Heart right ventricle (tissue), 16 donors: ENCODE measurements around the gene MYCL. TPM values are rescaled to one million over a fixed set of nuclear protein-coding genes. Genes with fewer than 3 reads are reported as not detected.
A peak's percentile ranks its signal among the peaks of the same experiment; 100 is the strongest.

Experiments
- ATAC-seq, 8 donors: fragments of 200-7000 bp; cut with Tn5 transposase; one replicate each; pipeline ENCODE4 v1.9.1; 2020; ENCODE audit warnings: mild to moderate bottlenecking in 8 of 8, moderate library complexity in 8 of 8, moderate number of reproducible peaks in 1 of 8
- DNase-seq, 2 donors: peaks; one replicate each; pipeline ENCODE4 v3.0.0-alpha.2; 2020
- H3K27ac ChIP-seq, 10 donors: fragments of 200-600 bp; sonication (generic) in 2 of 10; one replicate each; pipeline versions ENCODE4 v1.5.0 to v1.8.0; 2020 to 2022; ENCODE audit warnings: mild to moderate bottlenecking in 3 of 10
- H3K27me3 ChIP-seq, 7 donors: fragments of 200-600 bp; one replicate each; pipeline ENCODE4 v1.8.0; 2021 to 2022; ENCODE audit warnings: mild to moderate bottlenecking in 2 of 7
- H3K36me3 ChIP-seq, 9 donors: fragments of 200-600 bp; sonication (generic) in 1 of 9; one replicate each; pipeline versions ENCODE4 v1.5.0 to v1.8.0; 2020 to 2022; ENCODE audit warnings: mild to moderate bottlenecking in 2 of 9
- H3K4me1 ChIP-seq, 9 donors: fragments of 200-600 bp; sonication (generic) in 1 of 9; one replicate each; pipeline versions ENCODE4 v1.5.0 to v1.8.0; 2020 to 2022; ENCODE audit warnings: mild to moderate bottlenecking in 4 of 9
- H3K4me3 ChIP-seq, 10 donors: fragments of 200-600 bp; sonication (generic) in 2 of 10; one replicate each; pipeline versions ENCODE4 v1.5.0 to v1.8.0; 2020 to 2022; ENCODE audit warnings: mild to moderate bottlenecking in 7 of 10, moderate library complexity in 2 of 10
- H3K9me3 ChIP-seq, 11 donors: fragments of 200-600 bp in 10 of 11; sonication (generic) in 2 of 11; one replicate each; pipeline versions ENCODE4 v1.5.0 to v1.8.0; 2013 to 2022; ENCODE audit warnings: mild to moderate bottlenecking in 2 of 11, control low read depth in 1 of 11, moderate library complexity in 1 of 11
- WGBS, 2 donors: extraction: QIAGEN DNeasy Blood & Tissue Kit; methylation state at CpG; one replicate each; pipeline ENCODE4 v1.1.7; 2013; ENCODE audit warnings: inconsistent platforms in 1 of 2; 5-methylcytosine and 5-hydroxymethylcytosine counted together
- intact Hi-C, 10 donors: fragments of 100-400 bp; cut with DNase I; formaldehyde crosslinking; loops; one replicate each; pipeline versions ENCODE4 v1.11.1 to v1.14.2; 2022
- polyA plus RNA-seq, 2 donors: library from polyadenylated mRNA; stranded (reverse); fragments of 200-250 nt; gene quantifications; one replicate each; pipeline ENCODE4 v1.2.3, GENCODE V29; 2013
- total RNA-seq, 10 donors: library from RNA; stranded (reverse); fragmentation: NEBNext Ultra II Directional in 3 of 10; extraction: Animal tissue kit (Norgen Biotek cat#: 25700) in 3 of 10; gene quantifications; one replicate each; pipeline versions ENCODE4 v1.2.1 to v1.2.4, GENCODE V29; 2021 to 2023
- TF ChIP-seq, protein P1 (sequence below), 9 donors: fragments of 200-600 bp; sonication (generic) in 2 of 9; IDR thresholded peaks; one replicate each; pipeline versions ENCODE4 v1.5.0 to v1.8.0; 2021 to 2022; ENCODE audit warnings: antibody characterized with exemption in 9 of 9, mild to moderate bottlenecking in 5 of 9, moderate library complexity in 1 of 9
- donor health status: Arrhythmogenic right ventricular cardiomyopathy.
- donor health status: ischemic (EF 13 %, LVEDD 7.1; RV severe dilation, severe dysfunction).
- donor health status: healthy with polysubstance abuse.
- donor health status: DM: no; HTN: yes; CAD: no.
- donor health status: DM: no; HTN: no; CAD: no.
- donor health status: ischemic (EF 25% LVEDD 6.9; RV normal size, moderate dysfunction).
- donor health status: ischemic (EF 25% LVEDD 5.7; RV mildly dilated, moderate dysfunction).
- donor health status: healthy.
- donor health status: DM: yes; HTN: yes; CAD: no.
- donor health status: Ischemic cardiomyopathy.
- donor health status: ischemic (EF 35%, LVEDD 5.7; RV mildly dilated, moderate dysfunction).
- donor health status: nonischemic (EF 11% LVEDD 7.7; RV severe dilation, severe dysfunction).
- donor health status: DM: yes; HTN: yes; CAD: no.
- donor health status: PGD.
- donor health status: ischemic (EF 29% LVEDD 5.4; RV normal size, mild dysfunction).
- donor health status: nonischemic (EF 23%, LVEDD 6.1; RV moderate dilation, normal function).

The MYCL gene
- total and polyA plus RNA-seq, 12 donors: 0.07 to 2.5 (median 0.55) TPM

DNA sequence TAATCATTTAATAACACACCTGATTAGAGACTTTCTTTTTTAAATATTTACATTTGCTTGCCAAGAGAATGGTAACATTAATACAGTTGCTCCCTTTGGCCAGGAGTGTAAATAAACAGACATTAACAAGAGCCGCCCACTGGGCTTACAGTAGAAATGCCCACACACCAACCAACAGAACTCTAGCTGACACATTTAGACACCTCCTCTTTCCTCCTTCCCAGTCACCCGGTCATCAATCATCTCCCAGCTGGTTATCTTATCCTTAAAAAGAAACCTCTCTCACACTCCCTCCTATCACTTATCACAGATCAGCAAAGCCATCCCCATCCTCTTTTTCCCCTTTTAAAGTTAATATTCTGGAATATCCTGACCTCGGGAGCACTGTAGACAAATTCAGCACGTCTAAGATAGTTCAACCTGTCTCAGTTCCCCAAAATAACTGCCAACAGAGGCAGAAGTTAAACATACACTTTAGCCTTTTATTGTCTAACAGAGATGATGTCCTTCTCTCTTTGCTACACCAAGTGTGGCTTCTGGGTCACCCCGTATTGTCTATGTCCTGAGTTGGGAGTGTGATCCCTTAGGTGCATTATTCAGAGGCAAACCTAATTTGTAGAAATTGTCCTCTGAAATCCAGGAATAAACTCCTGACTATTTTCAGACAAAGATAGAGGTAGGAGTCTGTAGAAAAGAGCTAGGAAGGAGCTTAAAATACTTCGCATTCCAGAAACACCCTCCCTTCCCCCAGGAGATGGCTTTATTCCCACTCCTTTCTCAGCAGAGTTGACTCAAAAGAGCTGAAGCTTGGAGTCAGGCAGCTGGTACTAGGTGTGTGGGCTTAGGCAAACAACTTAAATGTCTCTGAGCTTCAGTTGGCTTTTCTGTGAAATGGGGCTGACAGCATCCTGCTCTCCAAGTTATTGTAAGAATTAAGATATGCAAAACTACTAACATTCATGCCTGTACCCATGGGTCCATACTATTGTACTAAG lies 8.8 kb downstream of the MYCL start:
- TF ChIP-seq, protein P1, sequence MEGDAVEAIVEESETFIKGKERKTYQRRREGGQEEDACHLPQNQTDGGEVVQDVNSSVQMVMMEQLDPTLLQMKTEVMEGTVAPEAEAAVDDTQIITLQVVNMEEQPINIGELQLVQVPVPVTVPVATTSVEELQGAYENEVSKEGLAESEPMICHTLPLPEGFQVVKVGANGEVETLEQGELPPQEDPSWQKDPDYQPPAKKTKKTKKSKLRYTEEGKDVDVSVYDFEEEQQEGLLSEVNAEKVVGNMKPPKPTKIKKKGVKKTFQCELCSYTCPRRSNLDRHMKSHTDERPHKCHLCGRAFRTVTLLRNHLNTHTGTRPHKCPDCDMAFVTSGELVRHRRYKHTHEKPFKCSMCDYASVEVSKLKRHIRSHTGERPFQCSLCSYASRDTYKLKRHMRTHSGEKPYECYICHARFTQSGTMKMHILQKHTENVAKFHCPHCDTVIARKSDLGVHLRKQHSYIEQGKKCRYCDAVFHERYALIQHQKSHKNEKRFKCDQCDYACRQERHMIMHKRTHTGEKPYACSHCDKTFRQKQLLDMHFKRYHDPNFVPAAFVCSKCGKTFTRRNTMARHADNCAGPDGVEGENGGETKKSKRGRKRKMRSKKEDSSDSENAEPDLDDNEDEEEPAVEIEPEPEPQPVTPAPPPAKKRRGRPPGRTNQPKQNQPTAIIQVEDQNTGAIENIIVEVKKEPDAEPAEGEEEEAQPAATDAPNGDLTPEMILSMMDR (IDR thresholded peaks at IDR 0.05): no peak
- intact Hi-C loops: loop anchor here in 3 of 10 donors (5.0 to 10.0 kb wide), 2 partner anchors 46 to 48 kb away; no protein-coding TSS in a partner anchor
- Histone ChIP-seq H3K4me3 (no peak overlapping the region), H3K9me3 (no peaks in the 10 kb centered on the region), H3K27me3 (peaks cover 0 to 40% (median 7%) of the 10 kb centered on the region in 7 donors), H3K4me1 (peaks cover 0 to 46% (median 8%) of the 10 kb centered on the region in 9 donors), H3K36me3 (no peaks in the 10 kb centered on the region), H3K27ac (no peak overlapping the region)
- WGBS, 2 donors: 16 to 19% methylated on average over 6 of the region's 6 CpGs
- DNase-seq (no peak), ATAC-seq (no peak)

DNA sequence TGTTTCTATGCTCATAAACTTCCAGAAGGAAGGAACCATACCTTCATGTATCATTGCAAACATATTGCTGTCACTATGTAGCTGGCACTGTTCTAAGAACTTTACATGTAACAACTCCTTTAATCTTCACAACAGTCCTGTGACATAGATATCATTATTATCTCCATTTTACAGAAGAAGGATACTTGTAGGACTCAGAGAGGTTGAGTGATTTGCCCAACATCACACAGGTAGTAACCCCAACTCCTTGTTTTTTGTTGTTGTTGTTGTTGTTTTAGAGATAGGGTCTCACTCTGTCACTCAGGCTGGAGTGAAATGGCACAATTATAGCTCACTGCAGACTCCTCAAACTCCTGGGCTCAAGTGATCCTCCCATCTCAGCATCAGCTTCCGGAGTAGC lies 10.8 kb downstream of the MYCL start:
- no peak overlapping the region for H3K4me3 ChIP-seq
- DNase-seq: no peak
- no peaks in the 10 kb centered on the region for H3K36me3 ChIP-seq
- no peak for ATAC-seq
- peaks cover 0 to 21% (median 7%) of the 10 kb centered on the region in 7 donors for H3K27me3 ChIP-seq
- H3K4me1 ChIP-seq: peaks cover 0 to 46% (median 8%) of the 10 kb centered on the region in 9 donors
- H3K9me3 ChIP-seq: no peaks in the 10 kb centered on the region
- intact Hi-C loops: loop anchor here in 3 of 10 donors (5.0 to 10.0 kb wide), 2 partner anchors 44 to 46 kb away; no protein-coding TSS in a partner anchor
- TF ChIP-seq, protein P1 (IDR thresholded peaks at IDR 0.05): no peak
- H3K27ac ChIP-seq: peak overlapping the region in 1 of 10 donors; percentile 29
- 78 to 81% methylated on average over 1 of the region's 1 CpG for WGBS, 2 donors

DNA sequence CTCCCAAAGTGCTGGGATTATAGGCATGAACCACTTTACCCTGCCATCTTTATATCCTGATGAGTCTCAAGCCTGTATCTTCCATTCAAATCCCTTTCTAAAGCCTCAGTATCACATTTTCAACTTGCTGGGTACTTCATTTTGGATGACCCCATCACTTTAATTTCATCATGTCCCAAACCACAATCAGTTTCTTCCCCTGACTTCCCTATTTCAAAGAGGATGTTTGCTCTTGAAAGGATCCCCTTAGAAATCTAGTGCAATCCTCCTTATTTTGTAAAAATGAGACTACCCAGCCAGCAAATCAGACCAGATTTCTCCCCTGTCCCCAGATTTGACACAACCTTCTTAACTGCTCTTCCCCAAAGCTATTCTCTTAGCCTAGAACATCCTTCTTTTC lies 11.4 kb downstream of the MYCL start:
- H3K9me3 ChIP-seq: no peaks in the 10 kb centered on the region
- H3K27me3 ChIP-seq: peaks cover 0 to 18% (median 7%) of the 10 kb centered on the region in 7 donors
- H3K27ac ChIP-seq: peak overlapping the region in 1 of 10 donors; percentile 29
- DNase-seq (no peak), ATAC-seq (no peak)
- H3K4me1 ChIP-seq: peaks cover 0 to 43% (median 8%) of the 10 kb centered on the region in 9 donors
- TF ChIP-seq, protein P1 (IDR thresholded peaks at IDR 0.05): no peak
- H3K4me3 ChIP-seq: no peak overlapping the region
- intact Hi-C loops: loop anchor here in 3 of 10 donors (5.0 to 10.0 kb wide), 2 partner anchors 43 to 45 kb away; no protein-coding TSS in a partner anchor
- H3K36me3 ChIP-seq: no peaks in the 10 kb centered on the region

DNA sequence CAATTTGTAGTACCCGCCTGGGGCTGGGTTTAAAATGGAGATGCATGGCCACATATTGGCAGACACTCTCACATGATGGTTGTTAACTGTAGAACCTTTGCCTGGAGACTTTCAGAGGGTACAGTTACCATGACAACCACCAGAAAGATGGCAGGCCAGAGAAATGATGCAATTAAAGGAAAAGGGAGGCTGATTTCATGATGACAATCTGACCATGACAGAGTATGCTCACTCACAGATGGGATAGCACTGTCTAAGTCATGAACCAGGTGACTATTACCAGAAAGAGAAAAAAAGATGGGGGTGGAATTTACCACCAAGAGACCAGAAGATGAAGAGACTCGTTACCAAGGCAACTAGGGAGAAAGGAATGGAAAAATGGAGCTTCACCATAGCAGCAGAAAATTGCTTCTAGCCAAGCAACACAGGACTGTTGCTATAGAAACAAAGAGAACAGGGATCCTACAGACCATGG lies 14.9 kb downstream of the MYCL start:
- intact Hi-C loops: no loop called here
- WGBS, 2 donors: 66 to 88% methylated on average over 2 of the region's 2 CpGs
- Histone ChIP-seq H3K27me3 (peaks cover 0 to 11% (median 4%) of the 10 kb centered on the region in 7 donors), H3K9me3 (no peaks in the 10 kb centered on the region), H3K27ac (no peak overlapping the region), H3K4me1 (peaks cover 0 to 31% (median 10%) of the 10 kb centered on the region in 9 donors), H3K4me3 (no peak overlapping the region), H3K36me3 (no peaks in the 10 kb centered on the region)
- DNase-seq (no peak), ATAC-seq (no peak)
- TF ChIP-seq, protein P1 (IDR thresholded peaks at IDR 0.05): no peak
